NCI-H2196 treated with DMSO at 0.1 percent for 48 hours (cell line): Measurements from ENCODE around the gene CLASP1.
A peak's percentile ranks its signal among the peaks of the same experiment; 100 is the strongest.
"Not testable (repeated sequence)": the region's sequence is repeated elsewhere in the genome, so short reads cannot be mapped to it uniquely, and the experiment has no call there.

ENCODE experiments used
- DNase-seq: peaks from one replicate; lab custom pipeline; 2025; ENCODE audit not compliant: unreplicated experiment; lab: John Stamatoyannopoulos, UW

CLASP1 gene

DNA sequence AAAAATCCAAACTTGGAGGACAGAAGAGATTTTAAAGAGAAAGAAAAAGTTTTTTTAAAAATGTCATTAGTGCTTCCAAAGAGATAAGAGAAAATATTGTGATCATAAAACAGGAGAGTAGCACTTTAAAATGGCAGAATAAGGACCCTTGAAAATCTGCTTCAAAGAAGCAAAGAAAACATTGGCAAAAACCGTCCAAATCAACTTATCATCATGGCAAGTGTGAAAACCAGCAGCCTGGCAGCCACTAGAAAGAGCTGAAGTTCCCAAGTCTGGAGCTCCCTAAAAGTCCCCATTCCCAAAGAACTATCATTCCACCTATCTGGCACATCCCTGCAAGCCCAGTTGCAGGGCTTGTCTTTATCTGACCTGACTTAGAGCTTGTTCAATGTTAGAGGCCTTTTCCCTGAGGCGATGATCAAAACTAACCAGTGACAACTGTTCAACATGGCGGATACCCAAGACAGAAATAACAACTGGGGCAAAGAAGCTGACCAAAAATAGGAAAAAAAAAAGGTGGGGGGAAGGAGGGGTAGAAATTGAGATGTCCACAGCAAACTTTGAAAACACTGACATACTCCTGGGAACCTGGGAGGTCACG lies 143.2 kb downstream of the CLASP1 start:
- DNase-seq = no peak

DNA sequence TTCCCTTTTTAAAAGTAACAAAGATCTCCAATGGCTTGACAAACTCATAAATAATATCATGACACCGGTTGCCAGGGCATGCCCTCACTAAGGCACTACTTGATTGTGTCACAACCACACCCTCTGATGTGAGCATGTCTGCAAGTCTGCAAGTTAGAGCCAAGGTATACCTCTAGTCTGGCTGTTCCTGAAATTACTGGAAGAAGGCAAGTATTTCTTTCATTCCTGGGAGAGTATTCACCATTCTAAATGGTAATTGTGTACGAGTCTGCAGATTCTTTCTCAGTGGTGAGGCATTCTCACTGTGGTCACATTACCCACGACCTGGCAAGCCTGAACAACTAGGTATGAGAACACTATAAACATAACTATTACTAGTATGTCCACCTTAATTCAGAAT lies 144.3 kb downstream of the CLASP1 start:
- no peak for DNase-seq

DNA sequence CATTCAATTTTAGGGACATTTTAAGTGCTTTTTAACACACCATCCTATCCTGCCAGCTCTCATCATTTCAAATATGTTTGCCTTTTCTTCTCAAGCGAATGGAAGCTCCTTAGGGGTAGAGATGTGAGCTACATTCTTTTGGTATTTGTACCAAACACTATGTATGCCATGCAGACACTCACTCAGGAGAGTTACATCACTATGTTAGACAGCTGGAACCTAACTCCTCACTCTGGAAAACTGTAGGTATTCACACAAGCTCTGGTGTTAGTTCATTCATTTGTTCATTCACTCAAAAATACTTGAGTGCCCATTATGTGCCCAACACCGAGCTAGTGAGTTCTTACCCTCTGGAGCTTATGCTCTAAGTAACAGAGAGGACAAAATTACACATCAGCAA lies 144.9 kb downstream of the CLASP1 start:
- no peak for DNase-seq

DNA sequence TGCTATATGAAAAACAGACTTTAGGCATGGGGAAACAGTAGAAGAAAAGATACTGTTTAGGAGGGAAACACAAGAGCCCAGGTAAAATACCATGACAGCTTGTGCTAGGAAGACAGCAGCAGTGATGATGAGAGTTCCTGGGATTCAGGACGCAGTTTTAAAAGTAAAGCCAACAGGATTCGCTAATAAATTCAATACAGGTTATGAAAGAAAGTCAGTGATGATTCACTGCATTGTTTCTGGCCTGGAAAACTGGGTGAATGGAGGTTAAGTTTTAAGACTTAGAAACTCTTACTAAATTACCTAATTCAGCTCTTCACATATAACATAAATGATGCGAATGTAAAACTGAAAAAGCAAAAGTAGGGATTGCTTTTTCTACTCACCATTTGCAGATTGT lies 146.5 kb downstream of the CLASP1 start:
- no peak for DNase-seq

DNA sequence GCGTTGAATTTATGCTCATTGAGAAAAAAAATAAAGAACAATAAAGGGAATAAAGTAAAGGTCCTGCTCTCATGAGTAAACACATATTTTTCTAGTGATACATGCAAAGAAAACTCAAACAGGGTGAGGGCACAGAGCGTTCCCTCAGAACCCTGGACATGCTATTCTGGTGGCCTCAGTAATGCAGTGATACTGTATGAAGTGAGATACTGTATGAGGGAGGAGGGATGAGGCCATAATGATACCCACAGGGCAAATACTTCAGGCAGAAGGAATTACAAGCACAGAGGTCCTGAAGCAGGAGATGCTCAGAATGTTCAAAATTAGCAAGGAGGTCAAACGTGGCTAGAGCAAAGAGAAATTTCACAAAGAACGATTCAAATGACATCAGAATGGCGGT lies 147.0 kb downstream of the CLASP1 start:
- DNase-seq = no peak

DNA sequence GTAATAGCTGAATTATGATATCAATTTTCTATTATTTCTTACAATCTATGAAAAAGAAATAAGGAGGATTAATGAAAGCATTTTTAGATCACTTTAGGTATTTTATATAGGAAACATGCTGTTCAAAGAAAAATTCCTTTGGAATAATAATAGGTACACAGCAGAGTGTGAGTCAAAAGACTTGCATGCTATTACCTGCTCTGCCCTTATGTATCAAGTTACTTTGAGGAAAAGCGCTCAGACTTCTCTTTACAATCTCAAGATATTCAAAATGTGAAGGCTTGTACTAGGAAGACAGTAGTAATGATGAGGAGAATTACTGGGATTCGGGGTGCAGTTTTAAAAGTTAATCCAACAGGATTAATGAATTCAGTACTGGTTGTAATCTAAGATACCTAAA lies 147.7 kb downstream of the CLASP1 start:
- no peak for DNase-seq

DNA sequence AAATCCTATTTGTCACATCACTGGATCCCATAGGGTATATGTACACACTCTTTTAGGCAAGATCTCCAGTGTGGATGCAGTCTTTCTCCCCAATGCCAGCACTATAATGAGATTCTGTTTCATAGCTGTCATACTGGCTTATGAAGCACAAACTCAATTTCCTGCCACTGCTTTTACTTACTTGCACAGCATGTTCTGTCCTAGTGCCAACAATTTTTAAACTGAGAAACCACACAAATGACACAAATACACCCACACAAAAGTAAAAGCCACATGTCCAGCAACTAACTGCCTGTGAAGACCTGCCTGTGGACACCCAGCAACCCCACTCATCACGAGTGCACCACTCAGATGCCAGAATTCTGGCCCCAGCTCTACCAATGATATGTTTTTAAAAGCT lies 148.2 kb downstream of the CLASP1 start:
- DNase-seq = no peak

DNA sequence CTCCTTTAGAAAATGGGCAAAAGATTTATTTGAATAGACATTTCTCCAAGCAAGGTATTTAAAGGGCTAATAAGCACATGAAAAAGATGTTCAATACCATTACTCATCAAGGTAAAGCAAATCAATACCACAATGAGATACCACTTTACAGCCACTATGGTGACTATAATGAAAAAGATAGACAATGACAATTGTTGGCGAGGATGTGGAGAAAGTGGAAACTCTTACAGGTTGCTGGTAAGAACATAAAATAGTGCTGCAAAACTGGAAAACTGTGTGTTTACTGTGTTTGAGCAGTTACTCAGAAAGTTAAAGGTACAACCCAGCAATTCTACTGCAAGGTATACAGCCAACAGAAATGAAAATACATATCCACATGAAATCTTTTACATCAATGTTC lies 150.5 kb downstream of the CLASP1 start:
- DNase-seq = no peak

DNA sequence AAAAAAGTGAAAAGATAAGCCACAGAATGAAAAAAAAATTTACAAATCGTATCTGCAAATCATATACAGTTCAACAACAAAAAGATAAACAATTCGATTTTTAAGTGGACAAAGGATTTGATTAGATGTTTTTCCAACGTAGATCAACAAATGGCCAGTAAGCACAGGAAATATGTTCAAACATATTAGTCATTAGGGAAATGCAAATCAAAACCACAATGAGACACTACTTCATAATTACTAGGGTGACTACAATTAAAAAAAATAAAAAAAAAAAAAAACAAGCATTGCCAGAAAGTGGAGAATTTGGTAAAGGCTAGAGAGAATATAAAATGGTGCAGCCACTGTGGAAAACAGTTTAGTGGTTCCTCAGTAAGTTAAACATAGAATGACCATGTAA lies 156.9 kb downstream of the CLASP1 start:
- DNase-seq = no peak

DNA sequence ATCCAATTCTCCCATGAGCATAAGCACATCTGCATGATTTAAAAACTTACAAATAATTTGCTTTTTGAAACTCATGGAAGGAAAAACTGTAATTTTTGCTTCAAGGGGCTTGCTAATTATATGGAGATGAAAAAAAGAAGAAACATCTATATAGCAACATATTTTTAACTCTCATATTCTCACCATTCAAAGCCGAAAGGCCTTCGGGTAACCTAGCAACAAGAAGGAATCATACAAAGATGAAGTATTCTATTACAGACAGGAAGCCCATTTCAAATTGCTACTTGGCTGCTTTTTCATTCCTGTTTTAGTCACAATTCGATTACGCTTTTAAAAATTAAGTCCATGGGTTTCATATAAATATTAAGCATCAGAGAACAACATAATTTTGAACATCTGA lies 157.7 kb downstream of the CLASP1 start:
- DNase-seq = peak; percentile 53

DNA sequence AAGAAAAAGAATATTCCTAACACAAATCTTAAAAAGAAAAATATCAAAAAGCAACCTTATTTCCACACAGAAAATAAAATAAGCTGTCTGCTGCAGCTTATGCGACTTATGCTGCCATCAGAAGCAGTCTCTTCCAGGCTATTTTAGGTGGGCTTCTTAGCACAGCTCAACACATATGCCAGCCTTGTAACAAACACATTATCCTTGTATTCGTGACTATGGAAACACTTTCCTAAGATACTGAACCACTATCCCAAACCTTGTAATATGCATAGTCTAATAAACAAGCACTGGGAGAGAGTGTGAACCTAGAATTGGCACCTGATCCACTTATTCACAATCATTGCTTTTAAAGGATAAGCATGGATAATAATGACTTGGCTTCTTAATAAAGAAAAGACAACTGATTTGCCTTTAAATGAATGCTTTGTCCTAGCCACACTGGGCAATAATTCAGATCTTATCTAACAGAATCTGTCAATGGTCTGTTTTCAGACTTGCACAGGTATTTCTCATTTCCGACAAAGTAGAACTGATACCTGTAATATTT lies 158.6 kb downstream of the CLASP1 start:
- no peak for DNase-seq

DNA sequence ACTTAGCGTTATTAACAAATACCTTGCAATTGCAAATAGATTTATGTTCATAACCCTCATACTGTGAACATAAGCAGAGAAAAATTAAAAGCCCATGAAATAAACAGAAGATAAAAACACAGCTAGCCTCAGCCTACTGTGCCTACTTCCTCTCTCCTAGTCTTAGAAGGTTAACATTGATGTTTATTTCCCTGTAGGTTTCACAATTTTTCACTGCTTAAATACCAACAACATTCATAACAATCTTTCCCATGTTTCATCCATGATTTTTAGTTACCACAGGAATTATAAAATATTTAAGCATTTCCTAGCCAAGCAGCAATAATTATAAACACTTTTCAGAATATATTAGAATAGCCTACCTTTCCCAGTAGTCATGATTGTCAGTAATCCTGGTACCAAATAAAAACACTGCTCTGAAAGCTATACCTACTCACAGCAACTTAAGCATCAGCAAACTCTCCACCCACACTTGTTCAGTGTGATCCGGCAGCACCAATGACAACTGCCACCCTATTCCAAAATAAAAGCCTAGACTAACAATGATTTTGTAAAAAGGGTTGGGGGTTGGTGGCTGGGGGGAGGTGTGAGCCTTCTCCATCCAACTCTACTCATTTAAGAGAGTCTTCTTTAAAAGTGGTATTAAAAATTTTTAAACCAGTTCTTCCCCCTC lies 159.2 kb downstream of the CLASP1 start:
- no peak for DNase-seq

DNA sequence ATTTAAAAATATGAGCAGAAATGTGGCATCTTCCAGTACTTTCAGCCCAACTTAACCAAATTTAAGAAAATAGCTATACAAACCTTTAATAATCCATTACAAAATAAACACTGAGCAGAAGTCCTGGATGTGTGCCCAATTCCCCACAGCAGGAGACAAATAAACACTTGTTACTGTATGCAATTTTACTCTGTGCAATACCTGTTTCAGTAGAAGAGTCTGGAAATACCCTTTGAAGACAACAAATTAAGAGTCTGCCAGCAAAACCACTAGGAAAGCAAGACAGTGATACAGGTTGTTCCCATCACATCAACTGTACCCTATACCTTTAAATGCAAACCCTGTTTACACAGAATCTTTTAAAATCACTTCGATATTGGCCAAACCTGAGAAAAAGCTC lies 160.0 kb downstream of the CLASP1 start:
- DNase-seq = peak; percentile 82

DNA sequence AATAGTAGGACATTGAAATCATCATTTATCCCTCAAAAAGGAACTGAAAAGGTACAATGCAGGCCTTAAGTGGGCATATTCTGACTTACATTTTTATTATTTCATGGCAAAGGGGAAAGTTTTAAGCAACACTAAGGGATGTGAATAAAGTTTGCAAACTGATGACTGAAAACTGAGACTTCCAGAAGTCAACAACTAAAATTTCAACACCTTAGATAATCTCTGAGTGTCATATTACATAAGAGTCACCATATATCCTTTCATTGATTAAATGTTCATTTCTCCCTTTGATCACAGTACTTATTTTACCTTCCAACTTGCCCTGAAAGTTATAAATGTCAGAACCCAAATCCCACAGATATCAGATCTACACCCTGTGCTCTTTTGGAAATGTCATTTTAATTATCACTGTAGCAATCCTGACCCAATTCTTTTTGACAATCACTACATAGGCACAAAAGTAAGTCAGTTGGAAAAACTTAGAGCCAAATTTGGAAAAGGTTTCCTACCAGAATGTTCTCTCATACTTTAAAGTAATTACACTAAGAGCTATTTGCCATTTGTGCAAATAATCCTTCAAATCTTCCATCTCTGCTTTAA lies 163.0 kb downstream of the CLASP1 start:
- no peak for DNase-seq

DNA sequence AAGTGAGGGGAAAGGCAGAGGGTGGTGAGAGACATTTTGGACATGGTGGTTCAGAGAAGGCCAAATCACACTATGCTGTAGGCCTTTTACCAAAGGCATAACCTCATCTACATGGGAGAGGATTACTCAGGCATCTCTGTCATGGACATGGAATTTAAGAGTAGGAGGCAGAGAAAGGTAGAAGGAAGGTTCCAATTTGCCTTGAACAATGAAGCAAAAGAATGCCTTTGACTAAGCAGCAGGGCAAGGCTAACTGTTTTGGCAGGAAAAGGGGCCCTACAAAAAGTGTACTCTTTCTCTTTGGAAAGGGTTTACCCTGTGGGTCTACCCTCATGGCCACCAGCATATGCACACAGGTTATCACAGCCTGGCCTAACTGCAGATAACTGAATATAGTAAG lies 164.2 kb downstream of the CLASP1 start:
- no peak for DNase-seq

DNA sequence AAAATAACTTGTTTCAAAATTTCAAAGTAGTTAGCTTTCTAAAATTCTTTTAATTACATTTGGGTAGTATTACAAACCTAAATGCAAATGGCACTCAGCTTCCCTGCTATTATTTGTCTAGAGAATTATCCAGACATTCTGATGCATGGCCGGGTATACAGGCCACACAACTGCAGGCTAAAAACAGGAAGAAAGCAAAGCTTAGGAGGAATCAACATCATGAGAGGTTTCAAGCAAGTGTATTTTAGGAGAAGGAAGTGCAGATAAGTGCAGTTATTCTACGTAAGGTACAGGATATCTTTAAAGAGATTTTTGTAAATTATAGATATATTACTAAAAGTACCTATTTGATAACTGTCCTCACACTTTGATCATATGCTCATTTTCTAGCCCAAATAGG lies 165.4 kb downstream of the CLASP1 start:
- DNase-seq = no peak

DNA sequence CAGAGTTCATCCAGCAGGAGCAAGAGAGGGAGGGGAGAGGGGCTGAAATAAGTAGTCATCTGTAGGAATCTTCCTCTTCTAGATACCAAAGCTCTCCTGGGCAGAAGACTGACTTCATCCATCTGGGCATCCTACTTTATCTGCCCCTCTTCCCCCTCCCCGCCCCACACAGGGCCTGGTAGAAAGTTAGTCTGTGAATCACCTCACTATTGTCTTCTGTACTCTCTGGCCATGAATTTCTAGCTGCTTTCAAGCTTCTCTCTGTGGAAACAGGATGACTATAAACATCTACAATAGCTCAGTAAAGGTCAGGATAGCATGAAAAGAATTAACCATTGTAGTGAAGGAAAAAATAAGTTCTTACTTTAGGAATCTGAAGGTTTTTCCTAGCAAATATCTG lies 166.2 kb downstream of the CLASP1 start:
- no peak for DNase-seq

DNA sequence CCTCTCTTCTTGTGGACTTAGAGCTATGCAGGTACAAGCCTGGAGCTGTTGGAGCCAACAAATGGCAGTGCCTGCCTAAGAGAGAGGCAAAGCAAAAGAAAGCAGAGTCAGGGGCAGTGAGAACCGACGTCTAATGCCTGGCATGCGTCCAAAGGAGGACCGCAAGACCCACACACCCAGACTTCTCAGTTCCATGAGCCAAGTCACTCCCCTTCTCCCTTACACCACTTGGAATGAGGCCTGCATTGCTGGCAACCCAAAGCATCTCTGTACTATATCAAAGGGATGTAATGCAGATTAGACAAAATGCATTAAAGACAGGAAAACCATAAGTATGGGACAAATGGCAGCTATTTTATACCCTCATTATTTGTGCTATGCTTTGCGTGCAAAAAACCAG lies 168.4 kb downstream of the CLASP1 start:
- no peak for DNase-seq

DNA sequence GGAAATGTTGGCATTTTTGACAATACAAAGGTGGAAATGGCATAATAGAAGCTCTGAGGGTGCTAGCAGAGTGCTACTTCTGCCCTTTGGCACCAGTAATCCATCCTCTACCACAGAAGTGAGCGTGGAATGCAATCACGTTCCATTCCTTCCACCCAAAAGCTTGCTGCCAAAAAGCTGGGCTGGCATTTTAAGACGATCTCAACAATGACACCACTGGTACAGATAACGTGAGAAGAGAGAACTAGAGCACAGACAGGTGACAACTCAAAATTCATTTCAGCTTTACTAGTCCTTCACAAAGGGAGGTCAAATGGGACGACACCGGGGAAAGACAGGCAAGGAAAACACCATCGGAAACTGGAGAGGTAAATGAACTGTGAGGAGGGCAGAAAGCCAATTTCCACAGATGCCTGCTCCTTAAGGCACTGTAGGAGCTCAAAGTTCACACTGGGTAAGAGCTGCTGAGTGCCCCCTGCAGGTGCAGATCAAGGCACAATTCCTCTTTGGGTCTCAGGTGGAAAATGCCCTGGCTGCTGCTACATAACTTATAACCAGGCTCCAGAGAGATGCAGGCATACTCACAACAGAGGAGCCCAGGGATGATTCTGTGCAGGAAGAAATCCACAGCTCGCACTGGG lies 169.3 kb downstream of the CLASP1 start:
- peak; percentile 32 for DNase-seq

DNA sequence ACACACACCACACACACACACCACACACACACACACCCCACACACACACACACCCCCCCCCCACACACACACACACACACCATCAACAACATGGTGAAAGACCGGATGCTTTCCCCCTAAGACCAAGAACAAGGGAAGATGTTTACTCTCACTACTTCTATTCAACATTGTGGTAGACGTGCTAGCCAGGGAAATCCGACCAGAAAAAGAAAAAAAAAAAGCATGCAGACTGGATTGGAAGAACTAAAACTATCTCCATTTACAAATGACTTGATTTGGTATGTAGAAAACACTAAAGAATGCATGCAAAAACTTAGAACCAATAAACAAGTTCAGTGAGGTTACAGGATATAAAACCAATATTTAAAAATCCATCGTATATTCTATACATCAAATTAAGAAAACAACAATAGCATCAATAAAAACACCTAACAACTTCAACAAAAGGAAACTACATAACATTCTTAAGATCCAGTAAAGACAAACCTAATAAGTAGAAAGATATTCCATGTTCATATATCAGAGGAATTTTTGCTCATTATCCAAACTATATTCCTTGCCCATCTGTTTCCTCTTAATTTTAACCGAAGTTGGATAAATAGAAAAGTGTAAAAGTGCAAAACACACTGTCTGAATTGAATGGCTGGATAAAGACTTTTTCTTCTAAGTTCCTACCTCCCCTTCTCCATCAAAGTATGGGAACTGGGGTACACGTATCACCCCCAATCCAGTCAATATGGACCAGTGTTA lies 170.1 kb downstream of the CLASP1 start:
- no peak for DNase-seq

DNA sequence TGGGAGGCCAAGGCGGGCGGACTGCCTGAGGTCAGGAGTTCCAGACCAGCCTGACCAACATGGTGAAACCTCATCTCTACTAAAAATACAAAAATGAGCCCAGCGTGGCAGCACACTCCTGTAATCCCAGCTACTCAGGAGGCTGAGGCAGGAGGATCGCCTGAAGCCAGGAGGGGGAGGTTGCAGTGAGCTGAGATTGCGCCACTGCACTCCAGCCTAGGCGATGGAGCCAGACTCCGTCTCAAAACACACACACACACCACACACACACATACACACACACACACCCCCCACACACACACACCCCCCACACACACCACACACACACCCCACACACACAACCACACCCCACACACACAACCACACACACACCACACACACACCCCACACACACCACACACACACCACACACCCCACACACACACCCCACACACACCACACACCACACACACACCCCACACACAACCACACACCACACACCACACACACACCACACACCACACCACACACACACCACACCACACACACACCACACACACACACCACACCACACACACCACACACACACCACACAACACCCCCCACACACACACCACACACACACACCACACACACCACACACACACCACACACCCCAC lies 170.8 kb downstream of the CLASP1 start:
- DNase-seq = not testable (repeated sequence)
